ENCODE results near the gene SLC12A5.

DNA sequence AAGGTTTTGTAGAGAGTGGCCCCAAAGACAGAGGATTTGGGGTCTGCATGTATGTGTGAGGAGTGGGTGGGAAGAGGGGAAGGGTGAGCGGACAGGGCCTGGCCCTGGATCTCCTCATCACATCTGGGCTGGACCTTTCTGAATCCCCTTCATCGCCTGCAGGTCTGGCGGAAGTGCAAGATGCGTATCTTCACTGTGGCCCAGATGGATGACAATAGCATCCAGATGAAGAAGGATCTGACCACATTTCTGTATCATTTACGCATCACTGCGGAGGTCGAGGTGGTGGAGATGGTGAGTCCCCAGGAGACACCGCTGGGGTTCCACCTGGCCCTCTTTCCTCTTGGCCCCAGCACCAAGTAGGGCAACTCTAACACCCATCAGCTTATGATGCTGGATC lies 24.4 kb downstream of the SLC12A5 start:
- TF ChIP-seq, protein P1, sequence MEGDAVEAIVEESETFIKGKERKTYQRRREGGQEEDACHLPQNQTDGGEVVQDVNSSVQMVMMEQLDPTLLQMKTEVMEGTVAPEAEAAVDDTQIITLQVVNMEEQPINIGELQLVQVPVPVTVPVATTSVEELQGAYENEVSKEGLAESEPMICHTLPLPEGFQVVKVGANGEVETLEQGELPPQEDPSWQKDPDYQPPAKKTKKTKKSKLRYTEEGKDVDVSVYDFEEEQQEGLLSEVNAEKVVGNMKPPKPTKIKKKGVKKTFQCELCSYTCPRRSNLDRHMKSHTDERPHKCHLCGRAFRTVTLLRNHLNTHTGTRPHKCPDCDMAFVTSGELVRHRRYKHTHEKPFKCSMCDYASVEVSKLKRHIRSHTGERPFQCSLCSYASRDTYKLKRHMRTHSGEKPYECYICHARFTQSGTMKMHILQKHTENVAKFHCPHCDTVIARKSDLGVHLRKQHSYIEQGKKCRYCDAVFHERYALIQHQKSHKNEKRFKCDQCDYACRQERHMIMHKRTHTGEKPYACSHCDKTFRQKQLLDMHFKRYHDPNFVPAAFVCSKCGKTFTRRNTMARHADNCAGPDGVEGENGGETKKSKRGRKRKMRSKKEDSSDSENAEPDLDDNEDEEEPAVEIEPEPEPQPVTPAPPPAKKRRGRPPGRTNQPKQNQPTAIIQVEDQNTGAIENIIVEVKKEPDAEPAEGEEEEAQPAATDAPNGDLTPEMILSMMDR (IDR thresholded peaks at IDR 0.05), result no peak
- no peak for TF ChIP-seq TEAD4 (CRISPR knock-in tag; IDR thresholded peaks at IDR 0.05)
- no peak for TF ChIP-seq FOXP4 (CRISPR knock-in tag; IDR thresholded peaks at IDR 0.05)
- TF ChIP-seq CDX4 (CRISPR knock-in tag; IDR thresholded peaks at IDR 0.05; ENCODE audit: borderline replicate concordance), result no peak
- no peak for TF ChIP-seq RORB (CRISPR knock-in tag; IDR thresholded peaks at IDR 0.05)
- TF ChIP-seq ZBTB43 (CRISPR knock-in tag; IDR thresholded peaks at IDR 0.05), result no peak
- TF ChIP-seq CREB1 (CRISPR knock-in tag; IDR thresholded peaks at IDR 0.05), result no peak
